Activated naive CD4-positive, alpha-beta T cell (primary cell): ENCODE results near the gene BCL2L11.

Experiments
- DNase-seq, 4 experiments: peaks; one replicate each; lab custom pipeline; 2025; lab: John Stamatoyannopoulos, UW

Gene BCL2L11

GRCh38 chr2:111117598-111118480, 2.9 kb upstream of the BCL2L11 start:
- DNase-seq, result peak in 1 of 4 experiments; percentile 3

- no peak for DNase-seq
These were observed 2.2 kb upstream of the BCL2L11 start for GRCh38 chr2:111118481-111118980.

GRCh38 chr2:111118981-111119821, 1.5 kb upstream of the BCL2L11 start:
- DNase-seq, result peak in 1 of 4 experiments; percentile 26

GRCh38 chr2:111119822-111120252, 877 bp upstream of the BCL2L11 start:
- no peak for DNase-seq

GRCh38 chr2:111121028-111121827, 514 bp downstream of the BCL2L11 start:
- DNase-seq, result peak in 2 of 4 experiments; percentile 26 to 55

GRCh38 chr2:111121828-111122630, 1.3 kb downstream of the BCL2L11 start:
- DNase-seq, result peak; percentile 45 to 74 (median 50)

- no peak for DNase-seq
These were observed 2.1 kb downstream of the BCL2L11 start for GRCh38 chr2:111122631-111123421.

- no peak for DNase-seq
These were observed 3.0 kb downstream of the BCL2L11 start for GRCh38 chr2:111123751-111124150.

- no peak for DNase-seq
These were observed 5.9 kb downstream of the BCL2L11 start for GRCh38 chr2:111126581-111126980.

- no peak for DNase-seq
These were observed 6.6 kb downstream of the BCL2L11 start for GRCh38 chr2:111127351-111127750.

GRCh38 chr2:111128096-111128495, 7.4 kb downstream of the BCL2L11 start:
- DNase-seq, result no peak

- DNase-seq, result no peak
These were observed 12.9 kb downstream of the BCL2L11 start for GRCh38 chr2:111133603-111134002.

GRCh38 chr2:111134055-111134454, 13.3 kb downstream of the BCL2L11 start:
- DNase-seq, result no peak

- DNase-seq, result no peak
These were observed 14.7 kb downstream of the BCL2L11 start for GRCh38 chr2:111135237-111135909.

- DNase-seq, result no peak
These were observed 15.2 kb downstream of the BCL2L11 start for GRCh38 chr2:111135910-111136297.

- DNase-seq, result no peak
These were observed 18.1 kb downstream of the BCL2L11 start for GRCh38 chr2:111138839-111139238.

- no peak for DNase-seq
These were observed 19.1 kb downstream of the BCL2L11 start for GRCh38 chr2:111139637-111140317.

GRCh38 chr2:111140815-111141214, 20.1 kb downstream of the BCL2L11 start:
- DNase-seq, result no peak

GRCh38 chr2:111142101-111142500, 21.4 kb downstream of the BCL2L11 start:
- DNase-seq, result no peak
